DMS79 (cell line): ENCODE results near the gene NTRK1.
A peak's percentile ranks its signal among the peaks of the same experiment; 100 is the strongest.

Experiments used
- DNase-seq: peaks from one replicate; lab custom pipeline; 2025; lab: John Stamatoyannopoulos, UW

The NTRK1 gene

GRCh38 chr1:156898161-156898566 is 37.5 kb downstream of the NTRK1 start:
- DNase-seq: no peak

- DNase-seq: no peak
Observed at GRCh38 chr1:156898971-156899664, 38.5 kb downstream of the NTRK1 start.

- DNase-seq: no peak
Observed at GRCh38 chr1:156899956-156900718, 39.5 kb downstream of the NTRK1 start.

- no peak for DNase-seq
Observed at GRCh38 chr1:156900896-156901589, 40.4 kb downstream of the NTRK1 start.

GRCh38 chr1:156901590-156901900 is 40.9 kb downstream of the NTRK1 start:
- DNase-seq: no peak

GRCh38 chr1:156901966-156902915 is 41.6 kb downstream of the NTRK1 start:
- DNase-seq: no peak

- no peak for DNase-seq
Observed at GRCh38 chr1:156903328-156904091, 42.8 kb downstream of the NTRK1 start.

- no peak for DNase-seq
Observed at GRCh38 chr1:156904187-156904959, 43.7 kb downstream of the NTRK1 start.

GRCh38 chr1:156905176-156905575 is 44.5 kb downstream of the NTRK1 start:
- no peak for DNase-seq

GRCh38 chr1:156905651-156906050 is 45.0 kb downstream of the NTRK1 start:
- DNase-seq: no peak

GRCh38 chr1:156906206-156906906 is 45.7 kb downstream of the NTRK1 start:
- no peak for DNase-seq

- no peak for DNase-seq
Observed at GRCh38 chr1:156908541-156908940, 47.9 kb downstream of the NTRK1 start.

GRCh38 chr1:156908955-156909354 is 48.3 kb downstream of the NTRK1 start:
- no peak for DNase-seq

GRCh38 chr1:156909671-156910070 is 49.0 kb downstream of the NTRK1 start:
- no peak for DNase-seq

- DNase-seq: no peak
Observed at GRCh38 chr1:156910309-156910782, 49.7 kb downstream of the NTRK1 start.

GRCh38 chr1:156911577-156912298 is 51.1 kb downstream of the NTRK1 start:
- peak; percentile 53 for DNase-seq

- DNase-seq: no peak
Observed at GRCh38 chr1:156912310-156912709, 51.6 kb downstream of the NTRK1 start.

- DNase-seq: peak; percentile 94
Observed at GRCh38 chr1:156912861-156913808, 52.5 kb downstream of the NTRK1 start.
